OCI-LY7 (cell line): ENCODE measurements around the gene ADARB2.

Experiments
- EZH2phosphoT487 ChIP-seq: fragments of 200-600 bp; sonication (generic); IDR thresholded peaks from 2 replicates; pipeline ENCODE4 v1.6.1; 2018; ENCODE audit warnings: low read depth, borderline replicate concordance, mild to moderate bottlenecking, mixed run types, antibody characterized with exemption, low read length, moderate library complexity, mixed read lengths
- TF ChIP-seq, protein P1 (sequence below): fragments of 200-600 bp; sonication (generic); conservative IDR thresholded peaks from 2 replicates; pipeline ENCODE4 v1.5.1; 2014; ENCODE audit warnings: mild to moderate bottlenecking, antibody characterized with exemption, low read length, moderate library complexity, mixed read lengths

DNA sequence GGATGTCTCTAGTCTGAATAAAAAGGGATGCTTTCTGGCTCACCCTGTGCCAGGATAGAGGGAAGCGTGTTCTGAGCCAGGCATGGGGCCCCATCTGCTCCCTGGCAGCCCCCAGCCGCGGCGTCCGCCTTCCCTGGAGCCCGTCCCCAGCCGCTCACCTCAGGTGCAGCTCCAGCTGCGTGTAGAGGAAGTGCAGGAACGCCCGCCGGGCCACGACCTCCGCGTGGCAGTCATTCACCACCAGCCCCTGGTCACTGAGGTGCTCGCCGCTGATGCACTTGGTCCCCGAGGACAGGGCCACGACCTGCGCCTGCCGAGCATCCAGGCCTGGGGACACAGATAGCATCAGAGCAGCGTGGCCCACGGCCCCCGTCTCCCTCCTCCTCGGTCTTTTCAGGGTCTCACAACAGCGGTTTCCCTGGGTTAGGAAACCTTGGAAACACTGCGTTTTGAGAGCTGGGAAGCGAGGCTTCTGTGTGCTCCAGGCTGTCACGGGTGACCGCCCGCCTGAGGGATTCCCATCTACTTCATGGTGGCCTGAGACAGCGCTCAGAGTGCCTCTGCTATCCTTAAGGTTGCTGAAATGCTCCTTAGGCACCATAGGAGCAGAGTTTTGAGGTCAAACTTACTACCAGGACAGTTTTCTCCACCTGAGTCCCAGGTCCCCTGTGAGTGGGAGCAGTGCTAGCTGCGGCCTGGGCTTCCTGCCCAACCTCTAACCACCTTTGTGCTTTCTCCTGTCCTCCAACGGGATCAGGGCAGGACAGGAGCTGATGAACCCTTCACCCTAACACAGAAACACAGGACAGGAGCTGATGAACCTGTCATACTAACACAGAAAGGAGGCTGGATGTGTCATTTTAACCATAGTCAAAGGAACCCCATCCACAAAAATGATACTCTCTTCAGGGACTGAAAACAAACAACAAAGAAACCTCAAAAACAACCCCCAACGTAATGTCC lies 495.1 kb downstream of the ADARB2 start:
- TF ChIP-seq, protein P1, sequence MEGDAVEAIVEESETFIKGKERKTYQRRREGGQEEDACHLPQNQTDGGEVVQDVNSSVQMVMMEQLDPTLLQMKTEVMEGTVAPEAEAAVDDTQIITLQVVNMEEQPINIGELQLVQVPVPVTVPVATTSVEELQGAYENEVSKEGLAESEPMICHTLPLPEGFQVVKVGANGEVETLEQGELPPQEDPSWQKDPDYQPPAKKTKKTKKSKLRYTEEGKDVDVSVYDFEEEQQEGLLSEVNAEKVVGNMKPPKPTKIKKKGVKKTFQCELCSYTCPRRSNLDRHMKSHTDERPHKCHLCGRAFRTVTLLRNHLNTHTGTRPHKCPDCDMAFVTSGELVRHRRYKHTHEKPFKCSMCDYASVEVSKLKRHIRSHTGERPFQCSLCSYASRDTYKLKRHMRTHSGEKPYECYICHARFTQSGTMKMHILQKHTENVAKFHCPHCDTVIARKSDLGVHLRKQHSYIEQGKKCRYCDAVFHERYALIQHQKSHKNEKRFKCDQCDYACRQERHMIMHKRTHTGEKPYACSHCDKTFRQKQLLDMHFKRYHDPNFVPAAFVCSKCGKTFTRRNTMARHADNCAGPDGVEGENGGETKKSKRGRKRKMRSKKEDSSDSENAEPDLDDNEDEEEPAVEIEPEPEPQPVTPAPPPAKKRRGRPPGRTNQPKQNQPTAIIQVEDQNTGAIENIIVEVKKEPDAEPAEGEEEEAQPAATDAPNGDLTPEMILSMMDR, result no peak
- no peak for TF ChIP-seq EZH2phosphoT487
